Activated B cell treated with CpG ODN at 0.5 μM for 24 hours (primary cell): ENCODE measurements around the gene TAF1D. TPM values are rescaled to one million over a fixed set of nuclear protein-coding genes. Genes with fewer than 3 reads are reported as not detected.

Experiments
- ATAC-seq: fragments of 200-7000 bp; cut with Tn5 transposase; one replicate; pipeline ENCODE4 v1.10.0; 2021; ENCODE audit warnings: low read depth, mild to moderate bottlenecking, moderate library complexity
- CTCF ChIA-PET: fragments of 350-600 bp; sonication (Branson Sonifier 250); formaldehyde crosslinking; loops from one replicate; lab custom pipeline; 2021; ENCODE audit warnings: antibody characterized with exemption; lab: Charles Lee
- POLR2A ChIA-PET: fragments of 350-600 bp; sonication (Branson Sonifier 250); formaldehyde crosslinking; loops from one replicate; lab custom pipeline; 2021; ENCODE audit warnings: antibody characterized with exemption; lab: Charles Lee
- DNase-seq: peaks from one replicate; pipeline ENCODE4 v3.0.0; 2022
- H3K27ac Mint-ChIP-seq: one replicate; pipeline ENCODE4 v1.8.0; 2020; ENCODE audit warnings: mixed read lengths
- H3K27me3 Mint-ChIP-seq: one replicate; pipeline ENCODE4 v1.8.0; 2021; ENCODE audit warnings: mixed read lengths
- H3K36me3 Mint-ChIP-seq: one replicate; pipeline ENCODE4 v1.8.0; 2021; ENCODE audit warnings: low read depth, mixed read lengths
- H3K4me1 Mint-ChIP-seq: one replicate; pipeline ENCODE4 v1.8.0; 2021; ENCODE audit warnings: mixed read lengths
- H3K4me3 Mint-ChIP-seq: one replicate; pipeline ENCODE4 v1.8.0; 2020; ENCODE audit warnings: mild to moderate bottlenecking, mixed read lengths
- H3K9me3 Mint-ChIP-seq: one replicate; pipeline ENCODE4 v1.8.0; 2020; ENCODE audit warnings: mixed read lengths
- CTCF ChIP-seq: fragments of 200-600 bp; IDR thresholded peaks from one replicate; pipeline ENCODE4 v1.8.0; 2022; ENCODE audit warnings: antibody characterized with exemption, mild to moderate bottlenecking
- intact Hi-C: fragments of 100-400 bp; cut with micrococcal nuclease; formaldehyde crosslinking; loops from one replicate; pipeline ENCODE4 v1.15.1; 2024
- total RNA-seq: library from RNA; stranded (reverse); gene quantifications from 2 replicates; pipeline ENCODE4 v1.2.3, GENCODE V29; 2022

Gene TAF1D
- total RNA-seq, 1 donor from 2014 or later, result 315 TPM

- Mint-ChIP-seq H3K9me3 (no peaks in the 10 kb centered on the region), H3K4me1 (peaks cover 10% of the 10 kb centered on the region), H3K36me3 (peaks cover 81% of the 10 kb centered on the region), H3K27me3 (no peaks in the 10 kb centered on the region), H3K4me3 (no peak overlapping the region), H3K27ac (peak overlapping the region; percentile 7)
- ATAC-seq, result no peak
- TF ChIP-seq CTCF, result no peak
- intact Hi-C loops, result no loop called here
- CTCF ChIA-PET, result interaction anchor here (1.5 kb wide), 1 partner anchor 11 kb away, joined by 5 read pairs; no protein-coding TSS in a partner anchor
- DNase-seq, result no peak
- POLR2A ChIA-PET, result interaction anchor here (0.8 to 6.6 kb wide), 3 partner anchors 9 to 68 kb away, joined by 6 to 114 read pairs (median 6); partner anchors contain the start of genes C11orf54, CEP295 and TAF1D
Observed at GRCh38 chr11:93729129-93729616, 12.1 kb downstream of the TAF1D start.

DNA sequence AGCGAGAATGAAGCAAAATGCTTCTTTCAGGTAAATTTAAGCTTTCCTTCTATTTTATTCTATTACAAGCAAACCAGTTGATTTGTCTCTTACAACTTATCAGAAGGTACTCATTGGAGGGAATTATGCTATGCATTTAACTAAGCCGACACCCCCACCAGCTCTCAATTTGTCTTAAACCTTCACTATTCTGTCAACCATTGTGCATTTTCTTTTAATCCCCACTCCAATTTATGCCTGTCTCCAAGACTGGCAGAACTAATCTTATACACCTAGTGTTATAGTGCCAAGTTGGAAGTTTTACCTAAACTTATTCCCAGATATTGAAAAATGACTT lies 12.5 kb downstream of the TAF1D start:
- no peak for TF ChIP-seq CTCF
- intact Hi-C loops, result no loop called here
- H3K27ac Mint-ChIP-seq, result no peak overlapping the region
- H3K4me3 Mint-ChIP-seq, result no peak overlapping the region
- CTCF ChIA-PET, result no interaction called here
- no peaks in the 10 kb centered on the region for H3K27me3 Mint-ChIP-seq
- POLR2A ChIA-PET, result interaction anchor here (2.1 to 6.6 kb wide), 2 partner anchors 11 to 67 kb away, joined by 6 to 114 read pairs; partner anchors contain the start of genes C11orf54, CEP295 and TAF1D
- peaks cover 9% of the 10 kb centered on the region for H3K4me1 Mint-ChIP-seq
- ATAC-seq (no peak), DNase-seq (no peak)
- H3K9me3 Mint-ChIP-seq, result no peaks in the 10 kb centered on the region
- peaks cover 79% of the 10 kb centered on the region for H3K36me3 Mint-ChIP-seq

- DNase-seq (no peak), ATAC-seq (no peak)
- H3K9me3 Mint-ChIP-seq, result no peaks in the 10 kb centered on the region
- CTCF ChIA-PET, result no interaction called here
- H3K4me3 Mint-ChIP-seq, result no peak overlapping the region
- no peaks in the 10 kb centered on the region for H3K27me3 Mint-ChIP-seq
- H3K4me1 Mint-ChIP-seq, result peaks cover 6% of the 10 kb centered on the region
- POLR2A ChIA-PET, result interaction anchor here (0.7 to 6.6 kb wide), 2 partner anchors 11 kb away, joined by 3 to 114 read pairs; partner anchors contain the start of genes C11orf54 and TAF1D
- no peak for TF ChIP-seq CTCF
- H3K27ac Mint-ChIP-seq, result peak overlapping the region; percentile 35
- H3K36me3 Mint-ChIP-seq, result peaks cover 77% of the 10 kb centered on the region
- intact Hi-C loops, result loop anchor here (2.0 kb wide), 1 partner anchor 13 kb away; the partner anchor contains the start of genes C11orf54 and TAF1D
Observed at GRCh38 chr11:93727985-93728791, 13.1 kb downstream of the TAF1D start.

- ChIA-PET CTCF (no interaction called here), POLR2A (interaction anchor here (1.0 to 1.3 kb wide), 2 partner anchors 14 to 18 kb away, joined by 3 read pairs; partner anchors contain the start of genes C11orf54 and TAF1D)
- Mint-ChIP-seq H3K9me3 (no peaks in the 10 kb centered on the region), H3K27ac (no peak overlapping the region), H3K27me3 (no peaks in the 10 kb centered on the region), H3K4me1 (peaks cover 4% of the 10 kb centered on the region), H3K4me3 (no peak overlapping the region), H3K36me3 (peaks cover 58% of the 10 kb centered on the region)
- no peak for ATAC-seq
- TF ChIP-seq CTCF, result no peak
- no peak for DNase-seq
- intact Hi-C loops, result no loop called here
Observed at GRCh38 chr11:93724089-93724488, 17.2 kb downstream of the TAF1D start.

DNA sequence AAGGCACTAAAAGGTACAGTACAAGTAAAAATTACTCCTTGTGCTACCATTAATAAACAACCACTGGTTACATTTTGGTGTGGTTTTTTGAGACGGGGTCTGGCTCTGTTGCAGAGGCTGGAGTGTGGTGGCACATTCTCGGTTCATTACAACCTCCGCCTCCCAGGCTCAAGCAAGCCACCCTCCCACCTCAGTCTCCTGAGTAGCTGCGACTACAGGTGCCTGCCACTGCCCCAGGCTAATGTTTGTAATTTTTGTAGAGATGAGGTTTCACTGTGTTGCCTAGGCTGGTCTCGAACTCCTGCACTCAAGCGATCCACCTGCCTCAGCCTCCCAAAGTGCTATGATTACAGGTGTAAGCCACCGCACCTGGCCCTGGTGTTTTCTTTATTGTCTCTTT lies 20.8 kb downstream of the TAF1D start:
- peaks cover 56% of the 10 kb centered on the region for H3K36me3 Mint-ChIP-seq
- CTCF ChIA-PET, result no interaction called here
- POLR2A ChIA-PET, result interaction anchor here (0.6 to 4.2 kb wide), 4 partner anchors 9 to 103 kb away, joined by 3 to 99 read pairs (median 6); partner anchors contain the start of genes C11orf54 and TAF1D

More for the DNA sequence above, 20.8 kb downstream of the TAF1D start:
- H3K27me3 Mint-ChIP-seq, result no peaks in the 10 kb centered on the region
- no peak for ATAC-seq
- TF ChIP-seq CTCF, result no peak
- intact Hi-C loops, result no loop called here
- no peak overlapping the region for H3K27ac Mint-ChIP-seq
- peaks cover 2% of the 10 kb centered on the region for H3K9me3 Mint-ChIP-seq
- no peak for DNase-seq
- H3K4me3 Mint-ChIP-seq, result no peak overlapping the region
- H3K4me1 Mint-ChIP-seq, result peaks cover 33% of the 10 kb centered on the region
